ENCODE data around the gene MAP3K9. TPM values are rescaled to one million over a fixed set of nuclear protein-coding genes. Genes with fewer than 3 reads are reported as not detected.

Gene MAP3K9
- total RNA-seq, 4 donors from 2014 or later, result 0.20 to 1.5 (median 0.59) TPM

DNA sequence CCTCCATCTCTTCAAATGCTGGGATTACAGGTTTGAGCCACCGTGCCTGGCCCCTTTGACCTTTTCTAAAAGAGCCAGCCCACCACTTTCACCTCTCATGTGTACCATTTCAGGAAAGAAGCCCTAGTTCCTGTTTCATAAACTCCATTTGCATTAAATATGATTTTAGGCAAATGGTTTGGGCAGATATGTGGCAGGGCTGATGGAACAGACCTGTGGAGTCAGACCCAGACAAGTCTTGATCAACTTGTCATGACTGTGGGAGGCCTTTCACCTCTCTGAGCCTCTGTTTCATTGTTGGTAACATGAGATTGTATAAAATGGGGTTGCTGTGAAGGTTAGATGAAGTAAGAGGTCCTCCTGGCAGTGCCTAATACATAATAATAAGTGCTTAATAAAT, 5.2 kb upstream of the MAP3K9 start:
- no peaks in the 10 kb centered on the region for H3K9me3 ChIP-seq
- peaks cover 0 to 47% of the 10 kb centered on the region in 2 donors for H3K27me3 ChIP-seq
- no peak for DNase-seq (ENCODE audit: low spot score in 2 of 2)
- no peak overlapping the region for H3K27ac ChIP-seq
- no peak overlapping the region for H3K4me3 ChIP-seq
- H3K4me1 ChIP-seq, result peaks cover 0 to 18% (median 0%) of the 10 kb centered on the region in 4 donors
- WGBS, 2 donors, result 68 to 95% methylated on average over 1 of the region's 1 CpG
- no peaks in the 10 kb centered on the region for H3K36me3 ChIP-seq
- TF ChIP-seq, protein P1, sequence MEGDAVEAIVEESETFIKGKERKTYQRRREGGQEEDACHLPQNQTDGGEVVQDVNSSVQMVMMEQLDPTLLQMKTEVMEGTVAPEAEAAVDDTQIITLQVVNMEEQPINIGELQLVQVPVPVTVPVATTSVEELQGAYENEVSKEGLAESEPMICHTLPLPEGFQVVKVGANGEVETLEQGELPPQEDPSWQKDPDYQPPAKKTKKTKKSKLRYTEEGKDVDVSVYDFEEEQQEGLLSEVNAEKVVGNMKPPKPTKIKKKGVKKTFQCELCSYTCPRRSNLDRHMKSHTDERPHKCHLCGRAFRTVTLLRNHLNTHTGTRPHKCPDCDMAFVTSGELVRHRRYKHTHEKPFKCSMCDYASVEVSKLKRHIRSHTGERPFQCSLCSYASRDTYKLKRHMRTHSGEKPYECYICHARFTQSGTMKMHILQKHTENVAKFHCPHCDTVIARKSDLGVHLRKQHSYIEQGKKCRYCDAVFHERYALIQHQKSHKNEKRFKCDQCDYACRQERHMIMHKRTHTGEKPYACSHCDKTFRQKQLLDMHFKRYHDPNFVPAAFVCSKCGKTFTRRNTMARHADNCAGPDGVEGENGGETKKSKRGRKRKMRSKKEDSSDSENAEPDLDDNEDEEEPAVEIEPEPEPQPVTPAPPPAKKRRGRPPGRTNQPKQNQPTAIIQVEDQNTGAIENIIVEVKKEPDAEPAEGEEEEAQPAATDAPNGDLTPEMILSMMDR (IDR thresholded peaks at IDR 0.05), result no peak
- TF ChIP-seq EP300 (IDR thresholded peaks at IDR 0.05), result no peak
- no peak for TF ChIP-seq POLR2A (IDR thresholded peaks at IDR 0.05)

DNA sequence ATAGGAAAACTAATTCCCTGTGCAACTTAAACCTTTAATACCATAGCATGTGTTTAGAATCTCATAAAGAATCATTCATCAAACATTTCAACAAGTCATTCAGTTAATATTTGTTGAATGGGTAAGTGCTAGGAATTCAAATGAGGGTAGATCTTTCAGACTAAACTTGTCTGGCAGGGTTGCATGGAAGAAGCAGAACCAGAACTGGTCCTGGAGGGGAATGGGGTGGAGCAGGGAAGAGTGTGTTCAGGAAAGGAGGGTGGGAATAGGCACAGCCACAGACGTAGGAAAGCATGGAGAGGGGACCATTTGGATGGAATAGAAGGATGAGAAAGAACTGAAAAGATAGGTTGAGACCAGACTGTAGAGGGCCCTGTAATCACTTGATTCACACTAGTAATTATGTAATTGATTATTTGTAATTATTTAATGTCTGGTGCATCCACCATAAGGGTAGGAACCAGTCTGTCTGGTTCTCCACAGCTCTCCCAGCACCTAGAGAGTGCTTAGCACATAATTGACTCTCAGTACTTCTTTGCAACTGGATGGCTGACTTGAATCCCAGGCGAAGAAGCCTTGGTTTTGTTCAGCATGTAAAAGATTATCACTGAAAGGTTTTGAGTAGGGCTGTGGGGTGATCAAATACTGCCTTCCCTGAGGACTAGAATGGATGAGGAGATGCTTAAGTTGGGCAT, 3.0 kb upstream of the MAP3K9 start:
- TF ChIP-seq POLR2A (IDR thresholded peaks at IDR 0.05) (no peak), EP300 (IDR thresholded peaks at IDR 0.05) (no peak)
- TF ChIP-seq, protein P1 (IDR thresholded peaks at IDR 0.05), result no peak
- no peaks in the 10 kb centered on the region for H3K9me3 ChIP-seq
- WGBS, 2 donors, result 61 to 67% methylated on average over 2 of the region's 2 CpGs
- no peak for DNase-seq (ENCODE audit: low spot score in 2 of 2)
- peaks cover 0 to 56% of the 10 kb centered on the region in 2 donors for H3K27me3 ChIP-seq
- H3K4me3 ChIP-seq, result no peak overlapping the region
- no peaks in the 10 kb centered on the region for H3K36me3 ChIP-seq
- H3K27ac ChIP-seq, result no peak overlapping the region
- peaks cover 0 to 26% (median 3%) of the 10 kb centered on the region in 4 donors for H3K4me1 ChIP-seq

DNA sequence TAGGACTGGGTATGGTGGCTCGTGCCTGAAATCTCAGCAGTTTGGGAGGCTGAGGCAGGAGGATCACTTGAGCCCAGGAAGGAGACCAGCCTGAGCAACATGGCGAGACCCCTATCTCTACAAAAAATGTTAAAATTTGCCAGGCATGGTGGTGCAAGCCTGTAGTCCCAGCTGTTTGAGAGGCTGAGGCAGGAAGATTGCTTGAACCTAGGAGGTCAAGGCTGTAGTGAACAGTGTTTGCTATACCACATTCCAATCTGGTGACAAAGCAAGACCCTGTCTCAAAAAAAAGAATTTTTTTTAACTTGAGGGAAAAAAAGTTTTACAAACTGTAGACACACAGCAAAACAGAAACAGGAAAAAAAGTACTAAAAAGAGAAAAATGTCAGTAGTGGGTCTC, 2.3 kb upstream of the MAP3K9 start:
- no peak for DNase-seq (ENCODE audit: low spot score in 2 of 2)
- peaks cover 0 to 23% (median 3%) of the 10 kb centered on the region in 4 donors for H3K4me1 ChIP-seq
- H3K9me3 ChIP-seq, result no peaks in the 10 kb centered on the region
- no peaks in the 10 kb centered on the region for H3K36me3 ChIP-seq
- no peak overlapping the region for H3K27ac ChIP-seq
- peaks cover 0 to 62% of the 10 kb centered on the region in 2 donors for H3K27me3 ChIP-seq
- TF ChIP-seq EP300 (IDR thresholded peaks at IDR 0.05) (no peak), POLR2A (IDR thresholded peaks at IDR 0.05) (no peak)
- TF ChIP-seq, protein P1 (IDR thresholded peaks at IDR 0.05), result no peak
- 81 to 82% methylated on average over 2 of the region's 2 CpGs for WGBS, 2 donors
- H3K4me3 ChIP-seq, result no peak overlapping the region

DNA sequence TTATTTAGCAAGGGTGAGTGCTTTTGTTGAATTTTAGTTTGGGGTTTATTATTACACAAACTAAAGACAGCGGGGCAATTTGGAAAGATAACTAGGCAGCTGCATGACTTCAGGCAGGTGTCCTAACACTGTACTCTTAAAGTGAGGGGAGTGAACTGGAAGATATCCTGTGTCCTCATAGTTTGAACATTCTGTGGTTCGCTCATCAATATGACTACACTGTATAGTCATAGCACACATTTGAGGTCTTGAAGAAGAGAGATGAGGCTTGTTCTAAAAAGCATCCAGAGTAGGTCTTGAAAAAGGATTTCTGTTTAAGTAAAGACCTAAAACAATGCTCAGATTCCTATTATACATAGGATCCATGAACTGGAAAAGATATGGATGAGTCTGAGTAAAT, 1.7 kb upstream of the MAP3K9 start:
- TF ChIP-seq POLR2A (IDR thresholded peaks at IDR 0.05) (no peak), EP300 (IDR thresholded peaks at IDR 0.05) (no peak)
- TF ChIP-seq, protein P1 (IDR thresholded peaks at IDR 0.05), result no peak
- no peak overlapping the region for H3K4me3 ChIP-seq
- 88 to 90% methylated on average over 2 of the region's 2 CpGs for WGBS, 2 donors
- H3K9me3 ChIP-seq, result no peaks in the 10 kb centered on the region
- no peaks in the 10 kb centered on the region for H3K36me3 ChIP-seq
- peaks cover 0 to 23% (median 3%) of the 10 kb centered on the region in 4 donors for H3K4me1 ChIP-seq
- H3K27me3 ChIP-seq, result peaks cover 0 to 63% of the 10 kb centered on the region in 2 donors
- no peak overlapping the region for H3K27ac ChIP-seq
- no peak for DNase-seq (ENCODE audit: low spot score in 2 of 2)

DNA sequence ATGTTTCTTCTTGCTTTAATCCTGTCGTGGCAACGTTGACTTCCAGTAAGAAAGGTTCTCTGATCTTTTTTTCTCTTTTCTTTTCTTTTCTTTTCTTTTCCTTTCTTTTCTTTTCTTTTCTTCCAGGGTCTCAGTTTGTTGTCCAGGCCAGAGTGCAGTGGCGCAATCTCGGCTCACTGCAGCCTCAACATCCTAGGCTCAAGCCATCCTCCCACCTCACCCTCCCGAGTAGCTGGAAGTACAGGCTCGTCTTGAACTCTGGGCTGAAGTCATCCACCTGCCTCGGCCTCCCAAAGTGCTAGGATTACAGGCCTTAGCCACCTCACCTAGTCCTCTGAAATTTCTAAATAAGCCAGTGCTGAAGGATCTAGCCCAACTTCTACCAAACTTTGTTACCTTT, 1.3 kb upstream of the MAP3K9 start:
- Histone ChIP-seq H3K9me3 (no peaks in the 10 kb centered on the region), H3K27me3 (peaks cover 0 to 67% of the 10 kb centered on the region in 2 donors), H3K36me3 (no peaks in the 10 kb centered on the region), H3K27ac (no peak overlapping the region), H3K4me3 (no peak overlapping the region), H3K4me1 (peaks cover 0 to 23% (median 3%) of the 10 kb centered on the region in 4 donors)
- DNase-seq (ENCODE audit: low spot score in 2 of 2), result no peak
- no peak for TF ChIP-seq EP300 (IDR thresholded peaks at IDR 0.05)
- no peak for TF ChIP-seq POLR2A (IDR thresholded peaks at IDR 0.05)
- TF ChIP-seq, protein P1 (IDR thresholded peaks at IDR 0.05), result no peak
- WGBS, 2 donors, result 46 to 58% methylated on average over 7 of the region's 7 CpGs
